HCT116 (cell line): Measurements from ENCODE around the gene MTARC2. TPM values are rescaled to one million over a fixed set of nuclear protein-coding genes. Genes with fewer than 3 reads are reported as not detected.

Experiments used
- ATAC-seq: fragments of 200-7000 bp; cut with Tn5 transposase; 2 replicates; pipeline ENCODE4 v1.9.1; 2020; ENCODE audit warnings: mild to moderate bottlenecking, moderate library complexity
- BruUV-seq: library from RNA; stranded (reverse); fragments of 400-500 nt; replicated peaks from 2 replicates; lab custom pipeline; 2021; lab: Mats Ljungman, UMichigan
- CTCF ChIA-PET: fragments of 300-600 bp; sonication (Branson Sonifier 250); formaldehyde crosslinking; loops from one replicate; lab custom pipeline; 2021; ENCODE audit warnings: antibody characterized with exemption; lab: Charles Lee
- POLR2A ChIA-PET: fragments of 300-600, 350-600 bp; sonication (Branson Sonifier 250); formaldehyde crosslinking; loops from one replicate; lab custom pipeline; 2021; ENCODE audit warnings: antibody characterized with exemption; lab: Charles Lee
- RAD21 ChIA-PET, 2 experiments: fragments of 300-600 bp; sonication (Branson Sonifier 250); formaldehyde crosslinking; loops; one replicate each; lab custom pipeline; 2023; ENCODE audit warnings: low total read pairs in 2 of 2; ENCODE audit not compliant: uncharacterized antibody in 2 of 2, unreplicated experiment in 2 of 2, low non-redundant PET in 1 of 2; lab: Charles Lee
- DNase-seq: peaks from one replicate; pipeline ENCODE4 v3.0.0-alpha.2; 2010; ENCODE audit warnings: low read depth, low spot score
- H2AFZ ChIP-seq: fragments of 200-600 bp; shearing (Covaris generic), sonication (generic); 2 replicates; pipeline ENCODE4 v1.6.1; 2017; ENCODE audit warnings: low read depth, mixed run types, mixed read lengths, antibody characterized with exemption, low read length; ENCODE audit not compliant: poor library complexity, severe bottlenecking
- H3K27ac ChIP-seq: 2 replicates; pipeline ENCODE4 v1.5.1; 2012; ENCODE audit warnings: low read depth, low read length
- H3K27me3 ChIP-seq: fragments of 200-600 bp; sonication (generic); 2 replicates; pipeline ENCODE4 v1.6.1; 2016; ENCODE audit warnings: mixed run types, low read length, mixed read lengths; ENCODE audit not compliant: insufficient read depth
- H3K36me3 ChIP-seq, 2 experiments: fragments of 200-500 bp in 1 of 2; fragments of 200-600 bp in 1 of 2; sonication (Bioruptor generic) in 1 of 2; sonication (generic) in 1 of 2; 2 replicates each; pipeline versions ENCODE4 v1.5.1 to v1.6.1; 2014 to 2016; ENCODE audit warnings: low read length in 2 of 2, inconsistent platforms in 1 of 2, mixed read lengths in 1 of 2, mixed run types in 1 of 2; ENCODE audit not compliant: insufficient read depth in 2 of 2, control insufficient read depth in 1 of 2
- H3K4me1 ChIP-seq, 2 experiments: fragments of 200-600 bp in 1 of 2; sonication (generic) in 1 of 2; 2 replicates each; pipeline versions ENCODE4 v1.5.1 to v1.6.1; 2012 to 2017; ENCODE audit warnings: low read length in 2 of 2, inconsistent platforms in 1 of 2, mild to moderate bottlenecking in 1 of 2, mixed read lengths in 1 of 2, mixed run types in 1 of 2, moderate library complexity in 1 of 2; ENCODE audit not compliant: insufficient read depth in 2 of 2, control insufficient read depth in 1 of 2
- H3K4me2 ChIP-seq: fragments of 200-600 bp; sonication (generic); 2 replicates; pipeline ENCODE4 v1.6.1; 2017; ENCODE audit warnings: mixed run types, low read length, mixed read lengths
- H3K4me3 ChIP-seq, 2 experiments: fragments of 200-600 bp in 1 of 2; sonication (generic) in 1 of 2; replicated peaks in 1 of 2; 2 replicates each; pipeline ENCODE4 v1.5.1; 2011 to 2016; ENCODE audit warnings: low read length in 2 of 2, control low read depth in 1 of 2, low read depth in 1 of 2, mild to moderate bottlenecking in 1 of 2, mixed read lengths in 1 of 2, mixed run types in 1 of 2
- H3K79me2 ChIP-seq: fragments of 200-600 bp; sonication (generic); 2 replicates; pipeline ENCODE4 v1.6.1; 2017; ENCODE audit warnings: mild to moderate bottlenecking, mixed run types, low read length, moderate library complexity, mixed read lengths; ENCODE audit not compliant: insufficient read depth
- H3K9ac ChIP-seq: fragments of 200-600 bp; sonication (generic); 2 replicates; pipeline ENCODE4 v1.6.1; 2016; ENCODE audit warnings: low read length, mixed read lengths
- H3K9me2 ChIP-seq: fragments of 200-600 bp; sonication (generic), shearing (Covaris generic); 2 replicates; pipeline ENCODE4 v1.6.1; 2017; ENCODE audit warnings: mixed run types, mild to moderate bottlenecking, moderate library complexity; ENCODE audit not compliant: insufficient read depth
- H3K9me3 ChIP-seq, 2 experiments: fragments of 200-500 bp in 1 of 2; fragments of 200-600 bp in 1 of 2; sonication (Bioruptor generic) in 1 of 2; sonication (generic) in 1 of 2; 2 replicates each; pipeline ENCODE4 v1.6.1; 2014 to 2017; ENCODE audit warnings: low read length in 2 of 2, mixed read lengths in 2 of 2, inconsistent platforms in 1 of 2, low read depth in 1 of 2, mild to moderate bottlenecking in 1 of 2, mixed run types in 1 of 2, moderate library complexity in 1 of 2; ENCODE audit not compliant: control insufficient read depth in 1 of 2, insufficient read depth in 1 of 2
- H4K20me1 ChIP-seq: fragments of 200-600 bp; sonication (generic), shearing (Covaris generic); 2 replicates; pipeline ENCODE4 v1.6.1; 2017; ENCODE audit warnings: mixed run types, mild to moderate bottlenecking, moderate library complexity; ENCODE audit not compliant: insufficient read depth
- CBX3 ChIP-seq: IDR thresholded peaks from 2 replicates; pipeline ENCODE4 v1.6.1; 2012; ENCODE audit warnings: low read depth
- CEBPB ChIP-seq: IDR thresholded peaks from 2 replicates; pipeline ENCODE4 v1.6.1; 2012; ENCODE audit warnings: low read depth
- ELF1 ChIP-seq: IDR thresholded peaks from 2 replicates; pipeline ENCODE4 v1.6.1; 2012; ENCODE audit warnings: low read depth, borderline replicate concordance
- POLR2A ChIP-seq: IDR thresholded peaks from 2 replicates; pipeline ENCODE4 v1.7.0; 2011; ENCODE audit warnings: borderline replicate concordance; ENCODE audit not compliant: insufficient read depth, insufficient read length; ENCODE audit errors: extremely low read depth
- SP1 ChIP-seq: IDR thresholded peaks from 2 replicates; pipeline ENCODE4 v1.6.1; 2012; ENCODE audit warnings: low read depth
- ZFX ChIP-seq: fragments of 450-650 bp; IDR thresholded peaks from 2 replicates; pipeline ENCODE4 v1.6.1; 2017
- intact Hi-C: fragments of 100-400 bp; cut with micrococcal nuclease; formaldehyde crosslinking; loops from 2 replicates; pipeline ENCODE4 v1.10.0; 2022
- total RNA-seq: library from RNA; stranded (reverse); gene quantifications from one replicate; pipeline ENCODE4 v1.2.1, GENCODE V29; 2021; ENCODE audit not compliant: unreplicated experiment
- TF ChIP-seq, protein P1 (sequence below): IDR thresholded peaks from 2 replicates; pipeline ENCODE4 v1.6.1; 2012
- TF ChIP-seq, protein P2 (sequence below): IDR thresholded peaks from 2 replicates; pipeline ENCODE4 v1.6.1; 2011; ENCODE audit warnings: mild to moderate bottlenecking, low read length, moderate library complexity; ENCODE audit not compliant: insufficient replicate concordance; ENCODE audit errors: extremely low read depth
- TF ChIP-seq, protein P3 (sequence below), 3 experiments: fragments of 200-600 bp in 1 of 3; sonication (generic) in 1 of 3; IDR thresholded peaks in 2 of 3; conservative IDR thresholded peaks in 1 of 3; 2 replicates each; pipeline ENCODE4 v1.5.1; 2012 to 2017; ENCODE audit warnings: low read depth in 2 of 3, low read length in 2 of 3, antibody characterized with exemption in 1 of 3, borderline replicate concordance in 1 of 3, control low read depth in 1 of 3, mild to moderate bottlenecking in 1 of 3, mixed read lengths in 1 of 3, mixed run types in 1 of 3, moderate library complexity in 1 of 3; ENCODE audit not compliant: insufficient read depth in 1 of 3

MTARC2 gene
- total RNA-seq, 1 experiment from 2014 or later, result 16.6 TPM

DNA sequence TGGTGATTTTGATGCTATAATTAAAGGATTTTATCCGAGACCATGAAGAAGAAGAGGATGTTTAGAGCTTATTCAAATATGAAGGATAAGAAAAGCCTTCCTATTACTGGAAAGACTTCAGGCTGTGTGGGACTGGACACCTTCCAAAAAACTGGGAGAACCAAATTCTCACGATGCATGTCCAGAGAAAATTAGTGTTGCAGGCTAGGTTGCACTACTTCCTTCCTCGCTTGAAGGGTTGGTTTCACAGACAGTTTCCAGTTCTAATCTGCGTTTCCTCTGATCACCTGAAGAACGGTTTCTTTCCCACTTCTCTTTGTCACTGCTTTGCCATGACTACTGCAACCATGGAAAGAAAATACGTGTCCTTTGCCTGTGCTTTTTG lies 2.0 kb downstream of the MTARC2 start:
- RAD21 ChIA-PET, result no interaction called here
- H3K79me2 ChIP-seq, result peaks cover 40% of the 10 kb centered on the region
- no peaks in the 10 kb centered on the region for H3K9me2 ChIP-seq
- H3K9ac ChIP-seq, result no peak overlapping the region
- H3K4me1 ChIP-seq, result peaks cover 6 to 16% of the 10 kb centered on the region in 2 experiments; a peak in 3 of 4 replicates
- H2AFZ ChIP-seq, result no peak overlapping the region
- ATAC-seq (no peak), DNase-seq (no peak)
- no peaks in the 10 kb centered on the region for H3K27me3 ChIP-seq
- POLR2A ChIA-PET, result no interaction called here
- no peak for TF ChIP-seq ZFX
- TF ChIP-seq, protein P1, sequence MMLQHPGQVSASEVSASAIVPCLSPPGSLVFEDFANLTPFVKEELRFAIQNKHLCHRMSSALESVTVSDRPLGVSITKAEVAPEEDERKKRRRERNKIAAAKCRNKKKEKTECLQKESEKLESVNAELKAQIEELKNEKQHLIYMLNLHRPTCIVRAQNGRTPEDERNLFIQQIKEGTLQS, result no peak
- no peak for TF ChIP-seq CBX3
- TF ChIP-seq, protein P2, sequence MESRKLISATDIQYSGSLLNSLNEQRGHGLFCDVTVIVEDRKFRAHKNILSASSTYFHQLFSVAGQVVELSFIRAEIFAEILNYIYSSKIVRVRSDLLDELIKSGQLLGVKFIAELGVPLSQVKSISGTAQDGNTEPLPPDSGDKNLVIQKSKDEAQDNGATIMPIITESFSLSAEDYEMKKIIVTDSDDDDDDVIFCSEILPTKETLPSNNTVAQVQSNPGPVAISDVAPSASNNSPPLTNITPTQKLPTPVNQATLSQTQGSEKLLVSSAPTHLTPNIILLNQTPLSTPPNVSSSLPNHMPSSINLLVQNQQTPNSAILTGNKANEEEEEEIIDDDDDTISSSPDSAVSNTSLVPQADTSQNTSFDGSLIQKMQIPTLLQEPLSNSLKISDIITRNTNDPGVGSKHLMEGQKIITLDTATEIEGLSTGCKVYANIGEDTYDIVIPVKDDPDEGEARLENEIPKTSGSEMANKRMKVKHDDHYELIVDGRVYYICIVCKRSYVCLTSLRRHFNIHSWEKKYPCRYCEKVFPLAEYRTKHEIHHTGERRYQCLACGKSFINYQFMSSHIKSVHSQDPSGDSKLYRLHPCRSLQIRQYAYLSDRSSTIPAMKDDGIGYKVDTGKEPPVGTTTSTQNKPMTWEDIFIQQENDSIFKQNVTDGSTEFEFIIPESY, result no peak
- TF ChIP-seq SP1, result no peak
- TF ChIP-seq POLR2A, result no peak
- TF ChIP-seq, protein P3, sequence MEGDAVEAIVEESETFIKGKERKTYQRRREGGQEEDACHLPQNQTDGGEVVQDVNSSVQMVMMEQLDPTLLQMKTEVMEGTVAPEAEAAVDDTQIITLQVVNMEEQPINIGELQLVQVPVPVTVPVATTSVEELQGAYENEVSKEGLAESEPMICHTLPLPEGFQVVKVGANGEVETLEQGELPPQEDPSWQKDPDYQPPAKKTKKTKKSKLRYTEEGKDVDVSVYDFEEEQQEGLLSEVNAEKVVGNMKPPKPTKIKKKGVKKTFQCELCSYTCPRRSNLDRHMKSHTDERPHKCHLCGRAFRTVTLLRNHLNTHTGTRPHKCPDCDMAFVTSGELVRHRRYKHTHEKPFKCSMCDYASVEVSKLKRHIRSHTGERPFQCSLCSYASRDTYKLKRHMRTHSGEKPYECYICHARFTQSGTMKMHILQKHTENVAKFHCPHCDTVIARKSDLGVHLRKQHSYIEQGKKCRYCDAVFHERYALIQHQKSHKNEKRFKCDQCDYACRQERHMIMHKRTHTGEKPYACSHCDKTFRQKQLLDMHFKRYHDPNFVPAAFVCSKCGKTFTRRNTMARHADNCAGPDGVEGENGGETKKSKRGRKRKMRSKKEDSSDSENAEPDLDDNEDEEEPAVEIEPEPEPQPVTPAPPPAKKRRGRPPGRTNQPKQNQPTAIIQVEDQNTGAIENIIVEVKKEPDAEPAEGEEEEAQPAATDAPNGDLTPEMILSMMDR (IDR thresholded peaks at IDR 0.05 in 2 of 3, conservative IDR thresholded peaks at IDR 0.05 in 1 of 3; ENCODE audit: borderline replicate concordance in 1 of 3, insufficient read depth in 1 of 3, low read depth in 2 of 3, low read length in 2 of 3), result no peak
- TF ChIP-seq CEBPB, result no peak
- no peak for TF ChIP-seq ELF1
- H3K4me3 ChIP-seq, result no peak overlapping the region
- no peaks in the 10 kb centered on the region; a peak in 1 of 4 replicates for H3K36me3 ChIP-seq
- H3K9me3 ChIP-seq, result no peaks in the 10 kb centered on the region
- CTCF ChIA-PET, result interaction anchor here (0.8 kb wide), 1 partner anchor 17 kb away, joined by 3 read pairs; no protein-coding TSS in a partner anchor
- intact Hi-C loops, result no loop called here
- peak overlapping the region; percentile 81; the same call in 1 of the 2 replicates for H3K4me2 ChIP-seq
- BruUV-seq, result no TSS peak
- H4K20me1 ChIP-seq, result no peaks in the 10 kb centered on the region
- H3K27ac ChIP-seq, result no peak overlapping the region
